Coronary artery (tissue), 2 donors: Measurements from ENCODE around the gene ECD.
"Not testable (repeated sequence)": the region's sequence is repeated elsewhere in the genome, so short reads cannot be mapped to it uniquely, and the experiment has no call there.

Experiments used
- DNase-seq: peaks from one replicate; pipeline ENCODE4 v3.0.0-alpha.2; 2017; ENCODE audit warnings: low spot score
- H3K27ac ChIP-seq, 2 donors: fragments of 200-600 bp; sonication (generic); one replicate each; pipeline ENCODE4 v1.5.1; 2016 to 2019
- H3K4me3 ChIP-seq: fragments of 200-600 bp; sonication (generic); 2 replicates; pipeline ENCODE4 v1.5.1; 2016; ENCODE audit warnings: mild to moderate bottlenecking, moderate library complexity
- TF ChIP-seq, protein P1 (sequence below): fragments of 200-600 bp; sonication (generic); IDR thresholded peaks from one replicate; pipeline ENCODE4 v1.5.1; 2019; ENCODE audit warnings: antibody characterized with exemption

Gene ECD

DNA sequence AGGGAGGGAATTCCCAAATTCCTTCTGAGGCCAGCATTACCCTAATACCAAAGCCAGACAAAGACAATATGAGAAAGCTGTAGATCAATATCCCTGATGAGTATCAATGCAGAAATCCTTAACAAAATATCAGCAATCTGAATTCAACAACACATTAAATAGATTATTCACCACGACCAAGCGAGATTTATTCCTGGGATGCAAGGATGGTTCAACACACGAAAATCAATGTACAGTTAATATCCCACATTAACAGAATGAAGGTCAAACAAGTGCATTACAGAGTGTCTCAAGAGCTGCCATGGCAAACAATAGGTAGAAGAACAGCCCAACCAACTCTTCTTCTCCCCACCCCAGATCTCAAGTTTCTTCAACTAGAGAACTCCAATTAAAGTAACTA, 6.1 kb downstream of the ECD start:
- no peak for DNase-seq

DNA sequence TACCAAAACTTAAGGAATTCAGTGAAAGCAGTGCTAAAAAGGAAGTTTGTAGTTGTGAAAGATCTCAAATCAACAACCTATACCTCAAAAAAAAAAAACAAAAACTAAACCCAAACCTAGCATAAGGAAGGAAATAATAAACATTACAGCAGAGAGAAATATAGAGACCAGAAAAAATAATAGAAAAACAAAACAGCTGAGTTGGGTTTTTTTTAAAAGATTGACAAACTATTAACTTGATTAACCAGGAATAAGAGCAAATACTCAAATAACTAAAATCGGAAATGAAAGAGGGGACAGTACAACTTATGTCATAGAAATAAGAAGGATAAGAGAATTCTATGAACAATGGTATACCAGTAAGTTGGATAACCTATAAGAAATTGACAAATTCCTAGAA, 6.7 kb downstream of the ECD start:
- no peak for DNase-seq
- TF ChIP-seq, protein P1, sequence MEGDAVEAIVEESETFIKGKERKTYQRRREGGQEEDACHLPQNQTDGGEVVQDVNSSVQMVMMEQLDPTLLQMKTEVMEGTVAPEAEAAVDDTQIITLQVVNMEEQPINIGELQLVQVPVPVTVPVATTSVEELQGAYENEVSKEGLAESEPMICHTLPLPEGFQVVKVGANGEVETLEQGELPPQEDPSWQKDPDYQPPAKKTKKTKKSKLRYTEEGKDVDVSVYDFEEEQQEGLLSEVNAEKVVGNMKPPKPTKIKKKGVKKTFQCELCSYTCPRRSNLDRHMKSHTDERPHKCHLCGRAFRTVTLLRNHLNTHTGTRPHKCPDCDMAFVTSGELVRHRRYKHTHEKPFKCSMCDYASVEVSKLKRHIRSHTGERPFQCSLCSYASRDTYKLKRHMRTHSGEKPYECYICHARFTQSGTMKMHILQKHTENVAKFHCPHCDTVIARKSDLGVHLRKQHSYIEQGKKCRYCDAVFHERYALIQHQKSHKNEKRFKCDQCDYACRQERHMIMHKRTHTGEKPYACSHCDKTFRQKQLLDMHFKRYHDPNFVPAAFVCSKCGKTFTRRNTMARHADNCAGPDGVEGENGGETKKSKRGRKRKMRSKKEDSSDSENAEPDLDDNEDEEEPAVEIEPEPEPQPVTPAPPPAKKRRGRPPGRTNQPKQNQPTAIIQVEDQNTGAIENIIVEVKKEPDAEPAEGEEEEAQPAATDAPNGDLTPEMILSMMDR = no peak
- Histone ChIP-seq H3K27ac (no peak overlapping the region), H3K4me3 (no peak overlapping the region)

More for the DNA sequence above, 6.1 kb downstream of the ECD start:
- TF ChIP-seq, protein P1 = no peak
- H3K4me3 ChIP-seq = no peak overlapping the region
- no peak overlapping the region for H3K27ac ChIP-seq

DNA sequence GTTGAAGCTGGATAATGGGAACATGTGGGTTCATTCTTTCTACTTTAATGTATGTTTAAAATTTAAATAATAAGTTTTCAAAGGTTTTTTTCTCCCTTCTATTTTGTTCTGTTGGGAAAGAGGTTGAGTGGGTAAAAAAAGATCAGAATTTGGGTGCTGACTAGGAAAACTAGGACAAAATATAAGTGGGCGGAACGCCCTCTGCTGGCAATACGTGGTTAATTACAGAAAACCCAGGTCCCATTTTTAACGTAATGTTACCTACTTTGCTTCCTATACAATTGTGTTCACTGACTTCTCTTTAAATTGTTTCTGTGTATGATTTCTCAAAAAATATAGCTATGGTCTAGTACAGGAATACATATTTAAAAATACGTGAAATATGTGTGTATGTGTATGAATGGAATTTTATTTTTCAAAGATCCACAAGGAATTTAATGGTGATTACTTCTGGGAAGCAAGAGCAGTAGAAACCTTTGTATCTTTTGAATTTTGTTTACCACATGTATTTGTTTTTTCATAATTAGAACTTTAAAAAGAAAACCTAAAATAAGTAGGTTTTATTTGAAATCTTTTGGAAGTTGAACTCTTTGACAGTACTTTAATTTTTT, 8.7 kb downstream of the ECD start:
- DNase-seq = no peak
- Histone ChIP-seq H3K27ac (no peak overlapping the region), H3K4me3 (no peak overlapping the region)
- TF ChIP-seq, protein P1 = peak; percentile 72

DNA sequence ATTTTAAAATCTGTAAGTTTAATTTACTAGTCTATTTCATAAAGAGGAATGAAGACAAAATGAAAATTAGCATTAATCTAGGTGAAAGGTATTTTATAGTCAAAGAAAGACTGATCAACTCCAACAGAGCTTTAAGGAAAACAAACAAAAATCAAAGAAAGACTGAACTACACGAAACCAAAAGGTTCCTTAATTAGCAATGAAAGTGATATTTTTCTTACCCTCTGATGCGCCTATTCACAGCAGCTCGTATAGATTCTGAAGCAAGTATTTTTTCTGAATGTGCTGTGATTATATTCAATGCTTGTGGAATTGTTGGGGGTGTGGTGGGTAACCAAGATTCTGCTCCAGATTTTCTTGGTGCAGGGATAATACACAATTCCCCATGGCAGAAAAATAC, 11.8 kb downstream of the ECD start:
- Histone ChIP-seq H3K27ac (no peak overlapping the region), H3K4me3 (no peak overlapping the region)
- TF ChIP-seq, protein P1 = no peak
- no peak for DNase-seq

DNA sequence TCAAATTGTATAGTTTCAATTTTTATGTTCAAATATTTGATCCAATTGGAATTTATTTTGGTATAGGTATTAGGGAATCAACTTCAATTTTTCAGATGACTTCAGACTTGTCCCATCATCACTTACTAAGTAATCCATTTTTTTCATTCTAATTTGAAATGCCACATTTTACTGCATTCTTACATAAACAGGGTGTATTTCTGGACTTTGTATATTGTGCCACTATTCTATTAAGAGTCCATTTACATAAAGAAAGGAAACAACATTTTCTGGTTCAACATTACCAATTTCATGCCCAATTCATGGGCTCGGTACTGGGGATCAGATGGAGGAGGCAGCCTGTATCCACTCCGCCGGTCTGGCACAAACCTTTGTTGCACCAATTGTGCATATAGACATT, 15.8 kb downstream of the ECD start:
- no peak overlapping the region for H3K27ac ChIP-seq
- DNase-seq = no peak
- no peak overlapping the region for H3K4me3 ChIP-seq
- TF ChIP-seq, protein P1 = no peak

DNA sequence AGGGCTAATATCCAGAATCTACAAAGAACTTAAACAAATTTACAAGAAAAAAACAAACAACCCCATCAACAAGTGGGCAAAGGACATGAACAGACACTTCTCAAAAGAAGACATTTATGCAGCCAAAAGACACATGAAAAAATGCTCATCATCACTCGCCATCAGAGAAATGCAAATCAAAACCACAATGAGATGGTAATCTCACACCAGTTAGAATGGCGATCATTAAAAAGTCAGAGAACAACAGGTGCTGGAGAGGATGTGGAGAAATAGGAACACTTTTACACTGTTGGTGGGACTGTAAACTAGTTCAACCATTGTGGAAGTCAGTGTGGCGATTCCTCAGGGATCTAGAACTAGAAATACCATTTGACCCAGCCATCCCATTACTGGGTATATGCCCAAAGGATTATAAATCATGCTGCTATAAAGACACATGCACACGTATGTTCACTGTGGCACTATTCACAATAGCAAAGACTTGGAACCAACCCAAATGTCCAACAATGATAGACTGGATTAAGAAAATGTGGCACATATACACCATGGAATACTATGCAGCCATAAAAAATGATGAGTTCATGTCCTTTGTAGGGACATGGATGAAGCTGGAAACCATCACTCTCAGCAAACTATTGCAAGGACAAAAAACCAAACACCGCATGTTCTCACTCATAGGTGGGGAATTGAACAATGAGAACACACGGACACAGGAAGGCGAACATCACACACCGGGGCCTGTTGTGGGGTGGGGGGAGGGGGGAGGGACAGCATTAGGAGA, 17.0 kb downstream of the ECD start:
- H3K4me3 ChIP-seq, H3K27ac ChIP-seq, DNase-seq: not testable (repeated sequence)

DNA sequence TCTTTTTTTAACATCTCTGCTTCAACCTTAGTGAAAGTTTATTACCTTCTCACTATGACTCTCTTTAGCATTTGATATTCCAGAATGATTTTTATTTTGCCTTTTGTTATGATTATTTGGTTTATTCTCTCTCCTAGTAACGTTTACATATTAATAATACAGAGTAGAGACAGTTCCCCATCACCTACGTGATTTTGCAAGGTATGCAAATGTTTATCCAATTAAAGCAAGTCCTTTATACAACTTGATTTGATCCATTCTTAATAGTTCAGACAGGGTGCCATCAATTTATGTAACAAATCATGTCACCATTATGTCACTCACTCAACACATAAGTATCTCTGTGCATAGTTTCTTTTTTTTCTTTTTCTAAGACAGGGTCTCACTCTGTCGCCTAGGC, 26.2 kb downstream of the ECD start:
- H3K4me3 ChIP-seq = no peak overlapping the region
- H3K27ac ChIP-seq = no peak overlapping the region
- DNase-seq = no peak
- TF ChIP-seq, protein P1 = no peak
